ENCODE measurements around the gene LHX4. TPM values are rescaled to one million over a fixed set of nuclear protein-coding genes. Genes with fewer than 3 reads are reported as not detected.

LHX4 gene
- total RNA-seq, 1 donor from 2014 or later: 2.1 TPM

DNA sequence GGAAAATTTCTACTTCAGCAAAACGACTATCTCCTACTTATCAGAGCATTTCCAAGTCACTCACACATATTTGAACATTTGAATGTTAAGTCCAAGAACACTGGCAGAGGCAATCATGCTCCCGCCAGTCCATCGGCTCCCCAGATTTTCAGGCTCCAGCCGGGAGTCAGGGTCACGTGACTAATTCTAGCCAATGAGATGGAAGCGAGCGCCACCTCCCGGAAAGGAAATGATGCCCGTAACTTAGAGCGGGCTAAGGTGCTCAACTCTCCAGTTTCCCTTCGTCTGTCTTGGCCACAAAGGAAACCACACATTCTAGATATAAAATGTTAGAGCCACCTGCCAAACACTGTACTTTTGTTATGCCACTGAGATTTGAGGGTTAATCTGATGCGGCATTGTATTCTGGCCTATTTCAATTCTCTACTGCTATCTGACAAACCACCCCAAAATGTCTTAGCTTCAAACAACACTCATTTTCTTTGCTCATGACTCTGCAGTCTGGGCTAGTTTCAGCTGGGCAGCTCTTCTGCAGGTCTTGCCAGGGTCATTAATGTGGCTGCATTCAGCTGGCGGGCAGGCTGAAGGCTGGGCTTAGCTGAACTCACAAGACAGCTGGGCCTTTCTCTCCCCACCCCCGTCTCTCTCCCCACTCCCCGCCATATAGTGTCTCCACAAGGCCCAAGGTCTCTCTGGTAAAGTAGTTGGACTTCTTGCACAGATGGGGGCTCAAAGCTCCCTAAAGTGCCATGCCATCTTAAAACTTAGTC lies 16.5 kb upstream of the LHX4 start:
- no peak for DNase-seq
- peaks cover 6% of the 10 kb centered on the region for H3K9me3 Mint-ChIP-seq (ENCODE audit: unreplicated experiment)
- no peak for TF ChIP-seq CTCF (IDR thresholded peaks at IDR 0.05; ENCODE audit: partially characterized antibody, unreplicated experiment)
- H3K4me3 Mint-ChIP-seq (ENCODE audit: unreplicated experiment): no peak overlapping the region
- no peak overlapping the region for H3K27ac Mint-ChIP-seq (ENCODE audit: unreplicated experiment)
- peaks cover 8% of the 10 kb centered on the region for H3K27me3 Mint-ChIP-seq (ENCODE audit: unreplicated experiment)
- H3K36me3 Mint-ChIP-seq (ENCODE audit: unreplicated experiment): no peaks in the 10 kb centered on the region
- peaks cover 10% of the 10 kb centered on the region for H3K4me1 Mint-ChIP-seq (ENCODE audit: low read depth, unreplicated experiment)

DNA sequence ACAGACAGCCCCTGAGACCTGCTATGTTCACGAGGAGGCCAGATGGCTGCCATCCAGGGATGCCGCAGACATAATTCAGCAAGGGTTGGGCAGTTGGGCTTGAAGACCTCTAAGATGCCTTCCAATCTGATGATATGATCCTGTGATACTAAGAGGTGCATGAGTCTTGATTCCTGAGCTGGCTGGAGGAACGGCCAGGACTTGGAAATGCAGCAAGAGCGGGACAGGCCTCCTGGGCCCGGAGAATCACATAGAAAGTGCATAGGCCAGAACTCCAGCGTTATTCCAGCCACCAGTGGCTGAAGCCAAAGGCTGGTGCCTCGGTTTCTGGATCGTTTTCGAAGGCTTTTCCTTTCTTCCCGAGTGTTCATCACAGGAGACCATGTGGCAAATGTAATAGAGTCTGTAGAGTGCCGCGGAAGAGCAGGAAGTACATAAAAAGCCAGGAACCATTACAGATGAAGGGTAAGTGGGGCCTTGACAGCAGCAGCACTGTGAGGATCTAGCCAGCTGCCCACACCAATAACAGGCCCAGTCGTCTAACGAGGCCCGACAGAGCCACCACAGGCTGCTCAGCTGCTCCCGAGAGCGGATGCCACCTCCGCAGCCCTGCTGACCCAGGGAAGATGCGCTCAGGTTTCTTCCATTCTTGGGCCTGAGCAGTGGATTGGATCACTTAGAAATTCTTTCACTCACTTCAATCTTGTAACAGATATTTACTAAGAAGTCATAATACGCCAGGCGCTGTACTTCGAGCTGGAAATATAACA lies 14.0 kb upstream of the LHX4 start:
- Mint-ChIP-seq H3K4me3 (ENCODE audit: unreplicated experiment) (no peak overlapping the region), H3K27me3 (ENCODE audit: unreplicated experiment) (peaks cover 10% of the 10 kb centered on the region), H3K27ac (ENCODE audit: unreplicated experiment) (no peak overlapping the region), H3K9me3 (ENCODE audit: unreplicated experiment) (peaks cover 2% of the 10 kb centered on the region), H3K36me3 (ENCODE audit: unreplicated experiment) (no peaks in the 10 kb centered on the region), H3K4me1 (ENCODE audit: low read depth, unreplicated experiment) (peaks cover 17% of the 10 kb centered on the region)
- TF ChIP-seq CTCF (IDR thresholded peaks at IDR 0.05; ENCODE audit: partially characterized antibody, unreplicated experiment): no peak
- no peak for DNase-seq

- peaks cover 2% of the 10 kb centered on the region for H3K9me3 Mint-ChIP-seq (ENCODE audit: unreplicated experiment)
- no peak overlapping the region for H3K27ac Mint-ChIP-seq (ENCODE audit: unreplicated experiment)
- H3K4me3 Mint-ChIP-seq (ENCODE audit: unreplicated experiment): no peak overlapping the region
- DNase-seq: no peak
- H3K27me3 Mint-ChIP-seq (ENCODE audit: unreplicated experiment): peaks cover 10% of the 10 kb centered on the region
- H3K36me3 Mint-ChIP-seq (ENCODE audit: unreplicated experiment): no peaks in the 10 kb centered on the region
- no peak for TF ChIP-seq CTCF (IDR thresholded peaks at IDR 0.05; ENCODE audit: partially characterized antibody, unreplicated experiment)
- H3K4me1 Mint-ChIP-seq (ENCODE audit: low read depth, unreplicated experiment): peaks cover 17% of the 10 kb centered on the region
Measured at GRCh38 chr1:180217006-180217405, 13.1 kb upstream of the LHX4 start.

DNA sequence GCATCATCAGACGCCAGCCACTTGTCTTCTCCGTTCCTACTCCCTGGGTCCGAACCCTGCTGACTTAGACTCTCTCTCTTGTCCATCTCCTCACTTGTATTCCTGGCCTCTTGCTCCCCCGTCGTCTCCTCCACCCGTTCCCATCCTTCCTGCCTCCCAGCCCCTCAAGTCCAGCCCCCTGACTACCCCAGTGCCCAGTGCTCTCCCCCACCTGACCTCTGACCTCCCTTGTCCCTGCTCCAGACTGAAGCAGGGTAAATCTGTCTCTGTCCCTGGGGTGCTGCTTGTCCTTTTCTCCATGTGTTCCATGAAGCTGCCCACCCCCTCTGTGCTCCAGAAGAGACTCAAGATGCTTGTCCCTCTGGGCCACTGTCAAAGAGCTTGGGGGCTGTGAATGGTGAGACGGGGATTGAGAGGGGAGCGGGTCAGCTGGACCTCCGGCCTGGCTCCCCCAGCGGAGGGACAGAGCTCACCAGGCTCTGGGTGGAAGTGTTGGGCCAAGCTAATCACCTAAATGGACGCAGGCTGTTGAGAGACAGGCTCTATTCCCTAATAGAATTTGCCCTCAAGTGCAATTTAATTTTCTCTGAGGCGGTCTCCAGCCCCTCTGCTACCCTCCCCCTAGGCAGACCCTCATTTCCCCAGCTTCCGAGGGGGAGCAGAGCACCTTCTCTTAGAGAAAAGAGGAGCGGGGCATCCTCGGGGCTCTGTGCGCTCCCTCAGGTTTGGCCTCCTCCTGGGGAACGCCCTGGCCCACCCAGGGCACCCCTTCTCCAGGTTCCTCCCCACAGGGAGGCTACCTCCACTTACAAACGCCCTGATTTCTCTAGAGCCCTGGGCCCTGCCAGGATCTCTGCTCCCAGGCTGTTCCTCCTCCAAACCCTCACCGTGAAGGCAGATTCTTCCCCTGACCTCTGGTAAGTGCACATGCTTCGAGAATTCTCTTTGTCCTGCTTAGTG lies 11.0 kb upstream of the LHX4 start:
- no peak for DNase-seq
- peaks cover 17% of the 10 kb centered on the region for H3K4me1 Mint-ChIP-seq (ENCODE audit: low read depth, unreplicated experiment)
- no peak for TF ChIP-seq CTCF (IDR thresholded peaks at IDR 0.05; ENCODE audit: partially characterized antibody, unreplicated experiment)
- peak overlapping the region; percentile 65 for H3K4me3 Mint-ChIP-seq (ENCODE audit: unreplicated experiment)
- peaks cover 12% of the 10 kb centered on the region for H3K27me3 Mint-ChIP-seq (ENCODE audit: unreplicated experiment)
- H3K27ac Mint-ChIP-seq (ENCODE audit: unreplicated experiment): peak overlapping the region; percentile 59
- peaks cover 2% of the 10 kb centered on the region for H3K9me3 Mint-ChIP-seq (ENCODE audit: unreplicated experiment)
- H3K36me3 Mint-ChIP-seq (ENCODE audit: unreplicated experiment): no peaks in the 10 kb centered on the region

Measured in glutamatergic neuron (in vitro differentiated cells).